Neural progenitor cell (in vitro differentiated cells): ENCODE results near the gene SLC28A3. TPM values are rescaled to one million over a fixed set of nuclear protein-coding genes. Genes with fewer than 3 reads are reported as not detected.

ENCODE experiments used
- DNase-seq: peaks from one replicate; pipeline ENCODE4 v3.0.0-alpha.2; 2016; ENCODE audit warnings: low spot score
- H2AFZ ChIP-seq: fragments of 200-600 bp; sonication (generic); replicated peaks from 2 replicates; pipeline ENCODE4 v1.6.1; 2016; ENCODE audit warnings: antibody characterized with exemption
- H3F3A ChIP-seq: fragments of 200-600 bp; sonication (generic); 2 replicates; pipeline ENCODE4 v1.6.1; 2016; ENCODE audit warnings: antibody characterized with exemption, low read depth
- H3K27ac ChIP-seq: fragments of 200-600 bp; sonication (generic); 2 replicates; pipeline ENCODE4 v1.5.1; 2016; ENCODE audit warnings: mild to moderate bottlenecking
- H3K27me3 ChIP-seq: fragments of 200-600 bp; sonication (generic); 2 replicates; pipeline ENCODE4 v1.6.1; 2016; ENCODE audit warnings: mild to moderate bottlenecking, moderate library complexity
- H3K36me3 ChIP-seq: fragments of 200-600 bp; sonication (generic); 2 replicates; pipeline ENCODE4 v1.5.1; 2016
- H3K4me1 ChIP-seq: fragments of 200-600 bp; sonication (generic); 2 replicates; pipeline ENCODE4 v1.6.1; 2016; ENCODE audit warnings: mixed run types
- H3K4me2 ChIP-seq: fragments of 200-600 bp; sonication (generic); 2 replicates; pipeline ENCODE4 v1.6.1; 2016
- H3K4me3 ChIP-seq: fragments of 200-600 bp; sonication (generic); 2 replicates; pipeline ENCODE4 v1.5.1; 2016
- H3K79me2 ChIP-seq: fragments of 200-600 bp; sonication (generic); 2 replicates; pipeline ENCODE4 v1.6.1; 2016; ENCODE audit warnings: low read depth
- H3K9ac ChIP-seq: fragments of 200-600 bp; sonication (generic); 2 replicates; pipeline ENCODE4 v1.6.1; 2016
- H3K9me3 ChIP-seq: fragments of 200-600 bp; sonication (generic); 2 replicates; pipeline ENCODE4 v1.5.1; 2016; ENCODE audit warnings: low read depth
- H4K20me1 ChIP-seq: fragments of 200-600 bp; sonication (generic); 2 replicates; pipeline ENCODE4 v1.6.1; 2016; ENCODE audit warnings: low read depth
- H3K27ac Mint-ChIP-seq: 3 replicates; pipeline ENCODE4 v1.8.0; 2021; ENCODE audit warnings: mixed read lengths
- H3K27me3 Mint-ChIP-seq: 2 replicates; pipeline ENCODE4 v1.8.0; 2022; ENCODE audit warnings: low read depth, mild to moderate bottlenecking, inconsistent platforms, moderate library complexity, mixed read lengths; ENCODE audit not compliant: insufficient read depth
- H3K36me3 Mint-ChIP-seq: 3 replicates; pipeline ENCODE4 v1.8.0; 2021; ENCODE audit warnings: mixed read lengths
- H3K4me1 Mint-ChIP-seq: 3 replicates; pipeline ENCODE4 v1.8.0; 2021; ENCODE audit warnings: mixed read lengths
- H3K4me3 Mint-ChIP-seq: 3 replicates; pipeline ENCODE4 v1.8.0; 2021; ENCODE audit warnings: mild to moderate bottlenecking, moderate library complexity, mixed read lengths
- H3K9me3 Mint-ChIP-seq: 3 replicates; pipeline ENCODE4 v1.8.0; 2020; ENCODE audit warnings: mixed read lengths
- EZH2 ChIP-seq: fragments of 200-600 bp; sonication (generic); IDR thresholded peaks from 2 replicates; pipeline ENCODE4 v1.6.1; 2017; ENCODE audit warnings: antibody characterized with exemption, mild to moderate bottlenecking, moderate library complexity
- EZH2phosphoT487 ChIP-seq: fragments of 200-600 bp; sonication (generic); IDR thresholded peaks from 2 replicates; pipeline ENCODE4 v1.6.1; 2017; ENCODE audit warnings: antibody characterized with exemption
- total RNA-seq: library from RNA; depleted of rRNA; stranded (reverse); fragments of >200 nt; gene quantifications from 2 replicates; pipeline ENCODE4 v1.2.3, GENCODE V29; 2015; ENCODE audit warnings: low replicate concordance
- TF ChIP-seq, protein P1 (sequence below): fragments of 200-600 bp; sonication (generic); IDR thresholded peaks from 2 replicates; pipeline ENCODE4 v1.5.1; 2017; ENCODE audit warnings: antibody characterized with exemption, mild to moderate bottlenecking

SLC28A3 gene
- total RNA-seq, 1 donor from 2014 or later: not detected

GRCh38 chr9:84330246-84330645, 10.3 kb downstream of the SLC28A3 start:
- peaks cover 11% of the 10 kb centered on the region for H3K9me3 Mint-ChIP-seq
- no peak overlapping the region for H2AFZ ChIP-seq
- H3K27ac ChIP-seq: no peak overlapping the region
- no peak overlapping the region for H3K4me3 Mint-ChIP-seq
- H3F3A ChIP-seq: no peaks in the 10 kb centered on the region
- no peak overlapping the region for H3K9ac ChIP-seq
- no peaks in the 10 kb centered on the region for H4K20me1 ChIP-seq
- H3K27me3 ChIP-seq: no peaks in the 10 kb centered on the region
- no peaks in the 10 kb centered on the region for H3K4me1 ChIP-seq
- H3K79me2 ChIP-seq: no peaks in the 10 kb centered on the region
- no peak overlapping the region for H3K4me3 ChIP-seq
- H3K9me3 ChIP-seq: no peaks in the 10 kb centered on the region
- H3K36me3 Mint-ChIP-seq: no peaks in the 10 kb centered on the region
- no peaks in the 10 kb centered on the region for H3K27me3 Mint-ChIP-seq
- H3K27ac Mint-ChIP-seq: no peak overlapping the region
- no peaks in the 10 kb centered on the region for H3K36me3 ChIP-seq
- no peak for DNase-seq
- H3K4me2 ChIP-seq: no peak overlapping the region
- no peaks in the 10 kb centered on the region for H3K4me1 Mint-ChIP-seq
- TF ChIP-seq EZH2: no peak
- TF ChIP-seq EZH2phosphoT487: no peak
- TF ChIP-seq, protein P1, sequence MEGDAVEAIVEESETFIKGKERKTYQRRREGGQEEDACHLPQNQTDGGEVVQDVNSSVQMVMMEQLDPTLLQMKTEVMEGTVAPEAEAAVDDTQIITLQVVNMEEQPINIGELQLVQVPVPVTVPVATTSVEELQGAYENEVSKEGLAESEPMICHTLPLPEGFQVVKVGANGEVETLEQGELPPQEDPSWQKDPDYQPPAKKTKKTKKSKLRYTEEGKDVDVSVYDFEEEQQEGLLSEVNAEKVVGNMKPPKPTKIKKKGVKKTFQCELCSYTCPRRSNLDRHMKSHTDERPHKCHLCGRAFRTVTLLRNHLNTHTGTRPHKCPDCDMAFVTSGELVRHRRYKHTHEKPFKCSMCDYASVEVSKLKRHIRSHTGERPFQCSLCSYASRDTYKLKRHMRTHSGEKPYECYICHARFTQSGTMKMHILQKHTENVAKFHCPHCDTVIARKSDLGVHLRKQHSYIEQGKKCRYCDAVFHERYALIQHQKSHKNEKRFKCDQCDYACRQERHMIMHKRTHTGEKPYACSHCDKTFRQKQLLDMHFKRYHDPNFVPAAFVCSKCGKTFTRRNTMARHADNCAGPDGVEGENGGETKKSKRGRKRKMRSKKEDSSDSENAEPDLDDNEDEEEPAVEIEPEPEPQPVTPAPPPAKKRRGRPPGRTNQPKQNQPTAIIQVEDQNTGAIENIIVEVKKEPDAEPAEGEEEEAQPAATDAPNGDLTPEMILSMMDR: no peak

GRCh38 chr9:84327184-84327583, 13.4 kb downstream of the SLC28A3 start:
- H2AFZ ChIP-seq: no peak overlapping the region

DNA sequence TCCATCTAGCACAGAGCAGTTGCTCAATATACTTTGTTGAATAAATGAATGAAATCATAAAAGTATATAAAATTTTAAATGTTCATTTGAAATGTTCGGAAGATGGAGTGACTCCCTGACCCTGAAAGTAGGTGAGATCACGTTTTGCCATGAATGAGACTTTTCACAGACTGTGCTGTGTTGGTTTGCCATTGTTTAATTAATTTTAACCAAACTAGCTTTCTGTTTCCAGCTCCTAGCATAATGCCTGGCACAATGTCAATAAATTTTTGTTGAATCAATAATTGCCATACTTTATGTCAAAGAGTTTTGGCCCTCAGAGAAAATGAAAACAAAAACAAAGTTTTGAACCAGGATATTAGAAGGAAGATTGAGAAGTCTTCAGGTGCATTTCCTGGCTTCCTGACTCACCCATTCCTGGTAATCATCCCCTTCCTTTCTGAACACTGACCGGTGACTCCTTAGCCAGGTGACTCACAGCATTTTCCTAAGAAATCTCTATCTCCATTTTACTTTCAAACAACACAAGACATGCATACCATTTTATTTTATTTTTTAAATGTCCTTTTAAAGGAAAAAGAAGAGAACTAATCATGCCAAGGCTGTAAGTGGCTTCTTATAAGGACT, 15.1 kb downstream of the SLC28A3 start:
- Histone ChIP-seq H2AFZ (no peak overlapping the region), H3K9ac (no peak overlapping the region), H3K9me3 (no peaks in the 10 kb centered on the region), H3K36me3 (no peaks in the 10 kb centered on the region), H4K20me1 (no peaks in the 10 kb centered on the region), H3K4me1 (peaks cover 5% of the 10 kb centered on the region), H3K27me3 (no peaks in the 10 kb centered on the region), H3K4me3 (no peak overlapping the region), H3K27ac (no peak overlapping the region), H3F3A (no peaks in the 10 kb centered on the region), H3K79me2 (no peaks in the 10 kb centered on the region), H3K4me2 (no peak overlapping the region)
- no peak overlapping the region for H3K27ac Mint-ChIP-seq
- no peaks in the 10 kb centered on the region for H3K27me3 Mint-ChIP-seq
- H3K9me3 Mint-ChIP-seq: peaks cover 7% of the 10 kb centered on the region
- TF ChIP-seq EZH2phosphoT487 (no peak), EZH2 (no peak)
- DNase-seq: no peak
- no peaks in the 10 kb centered on the region for H3K36me3 Mint-ChIP-seq
- H3K4me3 Mint-ChIP-seq: no peak overlapping the region
- H3K4me1 Mint-ChIP-seq: peaks cover 5% of the 10 kb centered on the region

More at GRCh38 chr9:84327184-84327583, 13.4 kb downstream of the SLC28A3 start:
- Histone ChIP-seq H3K4me2 (no peak overlapping the region), H3K36me3 (no peaks in the 10 kb centered on the region), H3K79me2 (no peaks in the 10 kb centered on the region), H3K9me3 (no peaks in the 10 kb centered on the region), H3F3A (no peaks in the 10 kb centered on the region), H3K27ac (no peak overlapping the region), H3K4me3 (no peak overlapping the region), H4K20me1 (no peaks in the 10 kb centered on the region), H3K4me1 (peaks cover 5% of the 10 kb centered on the region), H3K9ac (no peak overlapping the region), H3K27me3 (no peaks in the 10 kb centered on the region)
- no peak overlapping the region for H3K4me3 Mint-ChIP-seq
- H3K27me3 Mint-ChIP-seq: no peaks in the 10 kb centered on the region
- peaks cover 5% of the 10 kb centered on the region for H3K4me1 Mint-ChIP-seq
- no peak for DNase-seq
- no peak overlapping the region for H3K27ac Mint-ChIP-seq
- no peaks in the 10 kb centered on the region for H3K36me3 Mint-ChIP-seq
- peaks cover 7% of the 10 kb centered on the region for H3K9me3 Mint-ChIP-seq
- TF ChIP-seq EZH2 (no peak), EZH2phosphoT487 (no peak)
- TF ChIP-seq, protein P1: no peak

DNA sequence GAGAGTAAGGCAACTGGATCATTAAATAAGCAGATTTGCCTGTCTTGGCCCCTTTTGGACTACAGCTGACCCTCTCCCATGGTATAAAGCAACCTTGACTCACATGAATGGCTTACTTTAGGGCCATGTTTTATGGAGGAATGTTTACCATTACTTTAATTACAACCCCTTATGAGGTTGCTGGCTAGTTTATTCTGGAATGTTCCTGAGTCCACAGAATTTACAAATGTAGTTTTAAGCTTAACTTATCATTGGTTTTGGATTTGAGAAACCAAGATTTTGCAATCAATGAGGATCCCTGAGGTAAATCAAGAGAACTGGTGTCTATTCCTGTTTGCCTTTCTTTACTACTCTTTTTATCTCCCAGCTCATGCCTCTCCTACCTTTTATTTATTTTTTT, 15.7 kb downstream of the SLC28A3 start:
- no peak overlapping the region for H3K27ac ChIP-seq
- no peaks in the 10 kb centered on the region for H3K36me3 Mint-ChIP-seq
- TF ChIP-seq EZH2: no peak
- TF ChIP-seq, protein P1: no peak
- no peak for TF ChIP-seq EZH2phosphoT487

More for the DNA sequence above, 15.7 kb downstream of the SLC28A3 start:
- DNase-seq: no peak
- Histone ChIP-seq H2AFZ (no peak overlapping the region), H3K4me3 (no peak overlapping the region), H3K4me2 (no peak overlapping the region), H3K9ac (no peak overlapping the region), H3K9me3 (no peaks in the 10 kb centered on the region), H3F3A (no peaks in the 10 kb centered on the region), H3K36me3 (no peaks in the 10 kb centered on the region), H4K20me1 (no peaks in the 10 kb centered on the region), H3K27me3 (no peaks in the 10 kb centered on the region), H3K4me1 (peaks cover 5% of the 10 kb centered on the region), H3K79me2 (no peaks in the 10 kb centered on the region)
- Mint-ChIP-seq H3K4me1 (peaks cover 5% of the 10 kb centered on the region), H3K27me3 (no peaks in the 10 kb centered on the region), H3K4me3 (no peak overlapping the region), H3K27ac (no peak overlapping the region), H3K9me3 (peaks cover 7% of the 10 kb centered on the region)
